Mononuclear cell (primary cell): ENCODE results near the gene SPON1. TPM values are rescaled to one million over a fixed set of nuclear protein-coding genes. Genes with fewer than 3 reads are reported as not detected.
"Not testable (repeated sequence)": the region's sequence is repeated elsewhere in the genome, so short reads cannot be mapped to it uniquely, and the experiment has no call there.

Experiments
- H3K27me3 ChIP-seq: 2 replicates; pipeline ENCODE4 v1.6.0; 2011; ENCODE audit warnings: low read length, control low read depth; ENCODE audit not compliant: insufficient read depth
- H3K4me1 ChIP-seq: 2 replicates; pipeline ENCODE4 v1.5.1; 2011; ENCODE audit warnings: mild to moderate bottlenecking, low read length, control low read depth; ENCODE audit not compliant: insufficient read depth
- H3K4me3 ChIP-seq: 2 replicates; pipeline ENCODE4 v1.5.1; 2011; ENCODE audit warnings: mild to moderate bottlenecking, low read length, moderate library complexity
- H3K9me3 ChIP-seq: 2 replicates; pipeline ENCODE4 v1.5.1; 2011; ENCODE audit warnings: low read depth, mild to moderate bottlenecking, control low read depth, low read length
- total RNA-seq: library from RNA; depleted of rRNA; stranded (reverse); fragments of >200 nt; gene quantifications from one replicate; pipeline ENCODE4 v1.2.3, GENCODE V29; 2012

Gene SPON1
- total RNA-seq, 1 donor, result 0.94 TPM

GRCh38 chr11:14059491-14059890, 97.0 kb downstream of the SPON1 start:
- H3K27me3 ChIP-seq, result no peaks in the 10 kb centered on the region
- H3K4me1 ChIP-seq, result no peaks in the 10 kb centered on the region
- no peak overlapping the region for H3K4me3 ChIP-seq
- no peaks in the 10 kb centered on the region for H3K9me3 ChIP-seq

GRCh38 chr11:14061721-14062120, 99.2 kb downstream of the SPON1 start:
- no peaks in the 10 kb centered on the region for H3K27me3 ChIP-seq
- H3K4me1 ChIP-seq, result peaks cover 5% of the 10 kb centered on the region
- H3K4me3 ChIP-seq, result no peak overlapping the region
- no peaks in the 10 kb centered on the region for H3K9me3 ChIP-seq

- Histone ChIP-seq H3K4me1 (peaks cover 5% of the 10 kb centered on the region), H3K9me3 (no peaks in the 10 kb centered on the region), H3K4me3 (no peak overlapping the region), H3K27me3 (no peaks in the 10 kb centered on the region)
These were observed 102.6 kb downstream of the SPON1 start for GRCh38 chr11:14065141-14065540.

GRCh38 chr11:14065681-14066080, 103.2 kb downstream of the SPON1 start:
- Histone ChIP-seq H3K9me3 (no peaks in the 10 kb centered on the region), H3K4me3 (no peak overlapping the region), H3K27me3 (no peaks in the 10 kb centered on the region), H3K4me1 (peaks cover 5% of the 10 kb centered on the region)

GRCh38 chr11:14067686-14068085, 105.2 kb downstream of the SPON1 start:
- H3K4me1 ChIP-seq, result peaks cover 5% of the 10 kb centered on the region
- no peaks in the 10 kb centered on the region for H3K27me3 ChIP-seq
- no peaks in the 10 kb centered on the region for H3K9me3 ChIP-seq
- H3K4me3 ChIP-seq, result no peak overlapping the region

GRCh38 chr11:14070896-14071295, 108.4 kb downstream of the SPON1 start:
- Histone ChIP-seq H3K27me3 (no peaks in the 10 kb centered on the region), H3K4me1 (peaks cover 4% of the 10 kb centered on the region), H3K9me3 (no peaks in the 10 kb centered on the region), H3K4me3 (no peak overlapping the region)

- Histone ChIP-seq H3K27me3 (no peaks in the 10 kb centered on the region), H3K4me1 (peaks cover 16% of the 10 kb centered on the region), H3K4me3 (no peak overlapping the region)
These were observed 111.4 kb downstream of the SPON1 start for GRCh38 chr11:14073849-14074476.

GRCh38 chr11:14075118-14076078, 112.9 kb downstream of the SPON1 start:
- Histone ChIP-seq H3K4me3 (no peak overlapping the region), H3K27me3 (no peaks in the 10 kb centered on the region), H3K9me3 (no peaks in the 10 kb centered on the region), H3K4me1 (peaks cover 25% of the 10 kb centered on the region)

More at GRCh38 chr11:14073849-14074476, 111.4 kb downstream of the SPON1 start:
- no peaks in the 10 kb centered on the region for H3K9me3 ChIP-seq

- H3K27me3 ChIP-seq, result no peaks in the 10 kb centered on the region
These were observed 116.5 kb downstream of the SPON1 start for GRCh38 chr11:14079011-14079410.

GRCh38 chr11:14079797-14080196, 117.3 kb downstream of the SPON1 start:
- H3K4me3 ChIP-seq, result no peak overlapping the region
- H3K4me1 ChIP-seq, result peaks cover 21% of the 10 kb centered on the region
- no peaks in the 10 kb centered on the region for H3K9me3 ChIP-seq
- no peaks in the 10 kb centered on the region for H3K27me3 ChIP-seq

More at GRCh38 chr11:14079011-14079410, 116.5 kb downstream of the SPON1 start:
- Histone ChIP-seq H3K4me1 (peaks cover 25% of the 10 kb centered on the region), H3K4me3 (no peak overlapping the region), H3K9me3 (no peaks in the 10 kb centered on the region)

- H3K4me1 ChIP-seq, result peaks cover 21% of the 10 kb centered on the region
- no peaks in the 10 kb centered on the region for H3K9me3 ChIP-seq
- H3K4me3 ChIP-seq, result no peak overlapping the region
- no peaks in the 10 kb centered on the region for H3K27me3 ChIP-seq
These were observed 119.2 kb downstream of the SPON1 start for GRCh38 chr11:14081581-14082231.

- Histone ChIP-seq H3K4me3 (no peak overlapping the region), H3K4me1 (peaks cover 20% of the 10 kb centered on the region), H3K27me3 (no peaks in the 10 kb centered on the region), H3K9me3 (no peaks in the 10 kb centered on the region)
These were observed 119.8 kb downstream of the SPON1 start for GRCh38 chr11:14082338-14082737.

GRCh38 chr11:14088861-14089260, 126.3 kb downstream of the SPON1 start:
- H3K4me1 ChIP-seq, H3K9me3 ChIP-seq, H3K4me3 ChIP-seq, H3K27me3 ChIP-seq: not testable (repeated sequence)

- Histone ChIP-seq H3K4me1 (no peaks in the 10 kb centered on the region), H3K9me3 (no peaks in the 10 kb centered on the region), H3K27me3 (no peaks in the 10 kb centered on the region), H3K4me3 (no peak overlapping the region)
These were observed 127.4 kb downstream of the SPON1 start for GRCh38 chr11:14089690-14090462.
